ENCODE data around the gene SERPINB10.

Gene SERPINB10

DNA sequence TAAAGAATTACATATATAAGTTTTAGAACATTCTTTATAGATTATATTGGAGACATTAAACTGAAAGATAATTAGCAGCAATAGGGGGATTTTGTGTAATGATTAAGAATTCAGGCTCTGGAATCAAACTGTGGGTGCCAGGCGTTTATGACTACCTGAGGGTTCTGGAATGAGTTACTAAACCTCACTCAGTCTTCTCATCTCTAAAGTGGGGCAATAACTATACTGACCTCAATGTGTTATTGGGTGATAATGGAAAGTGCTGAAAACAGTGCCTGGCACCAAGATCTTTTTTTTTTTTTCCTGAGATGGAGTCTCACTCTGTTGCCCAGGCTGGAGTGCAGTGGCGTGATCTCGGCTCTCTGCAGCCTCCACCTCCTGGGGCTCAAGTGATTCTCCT lies 69.3 kb downstream of the SERPINB10 start:
- no peak overlapping the region for H3K4me3 ChIP-seq (ENCODE audit: low read length)
- DNase-seq (ENCODE audit: low read depth): no peak
- TF ChIP-seq, protein P1, sequence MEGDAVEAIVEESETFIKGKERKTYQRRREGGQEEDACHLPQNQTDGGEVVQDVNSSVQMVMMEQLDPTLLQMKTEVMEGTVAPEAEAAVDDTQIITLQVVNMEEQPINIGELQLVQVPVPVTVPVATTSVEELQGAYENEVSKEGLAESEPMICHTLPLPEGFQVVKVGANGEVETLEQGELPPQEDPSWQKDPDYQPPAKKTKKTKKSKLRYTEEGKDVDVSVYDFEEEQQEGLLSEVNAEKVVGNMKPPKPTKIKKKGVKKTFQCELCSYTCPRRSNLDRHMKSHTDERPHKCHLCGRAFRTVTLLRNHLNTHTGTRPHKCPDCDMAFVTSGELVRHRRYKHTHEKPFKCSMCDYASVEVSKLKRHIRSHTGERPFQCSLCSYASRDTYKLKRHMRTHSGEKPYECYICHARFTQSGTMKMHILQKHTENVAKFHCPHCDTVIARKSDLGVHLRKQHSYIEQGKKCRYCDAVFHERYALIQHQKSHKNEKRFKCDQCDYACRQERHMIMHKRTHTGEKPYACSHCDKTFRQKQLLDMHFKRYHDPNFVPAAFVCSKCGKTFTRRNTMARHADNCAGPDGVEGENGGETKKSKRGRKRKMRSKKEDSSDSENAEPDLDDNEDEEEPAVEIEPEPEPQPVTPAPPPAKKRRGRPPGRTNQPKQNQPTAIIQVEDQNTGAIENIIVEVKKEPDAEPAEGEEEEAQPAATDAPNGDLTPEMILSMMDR (conservative IDR thresholded peaks at IDR 0.05; ENCODE audit: low read length): no peak

DNA sequence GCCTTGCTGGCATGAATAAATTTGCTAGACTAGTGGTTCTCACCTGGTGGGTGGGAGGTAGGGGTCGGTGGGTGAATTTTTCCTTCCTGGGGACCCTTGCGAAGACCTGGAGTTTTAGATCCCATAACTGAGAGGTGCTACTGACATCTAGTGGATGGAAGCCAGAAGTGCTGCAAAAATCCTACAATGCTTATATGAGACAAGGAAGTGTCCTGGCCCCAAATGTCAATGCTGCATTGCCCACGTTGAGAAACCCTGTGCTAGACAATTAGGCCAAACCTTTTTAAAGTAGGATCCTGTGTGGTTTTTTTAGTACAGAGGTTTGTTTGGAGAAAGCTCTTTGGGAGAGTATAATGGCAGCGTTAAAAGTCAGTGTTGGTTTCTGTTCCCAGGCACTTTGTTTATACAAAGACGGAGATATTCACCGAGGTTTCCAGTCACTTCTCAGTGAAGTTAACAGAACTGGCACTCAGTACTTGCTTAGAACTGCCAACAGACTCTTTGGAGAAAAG lies 71.7 kb downstream of the SERPINB10 start:
- peak; percentile 76 for DNase-seq (ENCODE audit: low read depth)
- peak overlapping the region; percentile 51 for H3K4me3 ChIP-seq (ENCODE audit: low read length)
- TF ChIP-seq, protein P1 (conservative IDR thresholded peaks at IDR 0.05; ENCODE audit: low read length): peak; percentile 96

DNA sequence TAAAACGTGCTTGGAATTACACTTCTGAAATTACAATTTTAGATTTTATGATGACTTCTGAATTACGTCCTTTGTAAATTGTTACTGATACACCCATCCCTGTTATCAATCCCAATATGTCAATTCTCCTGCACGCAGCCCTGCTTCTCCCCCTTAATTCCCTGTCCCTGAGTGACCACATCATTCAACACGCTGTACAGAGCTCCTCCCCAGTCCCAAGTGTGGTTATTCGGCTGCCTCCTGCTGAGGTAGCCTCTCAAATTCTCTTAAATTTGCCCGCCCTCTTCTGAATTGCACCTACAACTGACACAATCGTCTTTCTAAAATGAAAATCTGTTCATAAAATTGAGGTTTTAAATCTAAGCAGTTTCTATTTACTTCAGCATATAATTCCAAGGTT lies 72.3 kb downstream of the SERPINB10 start:
- no peak for DNase-seq (ENCODE audit: low read depth)
- TF ChIP-seq, protein P1 (conservative IDR thresholded peaks at IDR 0.05; ENCODE audit: low read length): no peak
- peak overlapping the region; percentile 51 for H3K4me3 ChIP-seq (ENCODE audit: low read length)

- DNase-seq (ENCODE audit: low read depth): no peak
- TF ChIP-seq, protein P1 (conservative IDR thresholded peaks at IDR 0.05; ENCODE audit: low read length): no peak
Measured at GRCh38 chr18:63980896-63981460, 73.2 kb downstream of the SERPINB10 start.

DNA sequence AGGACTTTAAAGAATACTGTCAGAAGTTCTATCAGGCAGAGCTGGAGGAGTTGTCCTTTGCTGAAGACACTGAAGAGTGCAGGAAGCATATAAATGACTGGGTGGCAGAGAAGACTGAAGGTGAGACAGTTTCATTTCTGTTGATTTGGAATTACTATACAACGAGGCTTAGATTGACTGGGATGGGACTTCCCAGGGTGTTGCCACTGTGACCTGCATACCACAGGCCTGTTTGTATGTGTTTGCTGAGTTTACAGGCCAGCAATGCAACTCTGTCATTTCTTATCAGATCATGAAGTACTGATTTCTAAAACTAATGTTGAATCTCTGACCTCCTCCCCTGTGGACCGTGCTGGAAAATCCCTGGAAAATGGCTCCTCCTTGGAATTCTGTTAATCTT lies 74.0 kb downstream of the SERPINB10 start:
- no peak overlapping the region for H3K4me3 ChIP-seq (ENCODE audit: low read length)
- TF ChIP-seq, protein P1 (conservative IDR thresholded peaks at IDR 0.05; ENCODE audit: low read length): no peak
- no peak for DNase-seq (ENCODE audit: low read depth)

More at GRCh38 chr18:63980896-63981460, 73.2 kb downstream of the SERPINB10 start:
- H3K4me3 ChIP-seq (ENCODE audit: low read length): no peak overlapping the region

- no peak overlapping the region for H3K4me3 ChIP-seq (ENCODE audit: low read length)
- no peak for DNase-seq (ENCODE audit: low read depth)
- TF ChIP-seq, protein P1 (conservative IDR thresholded peaks at IDR 0.05; ENCODE audit: low read length): no peak
Measured at GRCh38 chr18:63982361-63982760, 74.6 kb downstream of the SERPINB10 start.

Measured in AG10803 (cell line).